ELF-1 (cell line): Measurements from ENCODE around the gene MYL7.
"Not testable (repeated sequence)": the region's sequence is repeated elsewhere in the genome, so short reads cannot be mapped to it uniquely, and the experiment has no call there.

Experiments
- DNase-seq: peaks from one replicate; pipeline ENCODE4 v3.0.0-alpha.2; 2016; ENCODE audit warnings: low read depth, low spot score

The MYL7 gene

DNA sequence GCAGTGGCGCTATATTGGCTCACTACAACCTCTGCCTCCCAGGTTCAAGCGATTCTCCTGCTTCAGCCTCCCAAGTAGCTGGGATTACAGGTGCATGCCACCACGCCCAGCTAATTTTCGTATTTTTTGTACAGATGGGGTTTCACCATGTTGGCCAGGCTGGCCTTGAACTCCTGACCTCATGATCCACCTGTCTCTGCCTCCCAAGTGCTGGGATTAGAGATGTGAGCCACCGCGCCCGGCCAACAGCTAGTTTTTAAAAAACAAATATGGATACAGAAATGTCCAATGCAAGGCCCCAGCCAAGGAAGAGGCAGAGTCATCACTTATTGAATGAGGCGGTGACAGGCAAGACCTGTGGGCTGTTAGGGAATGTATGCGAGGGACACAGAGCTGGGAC is 30.8 kb upstream of the MYL7 start:
- DNase-seq: not testable (repeated sequence)

DNA sequence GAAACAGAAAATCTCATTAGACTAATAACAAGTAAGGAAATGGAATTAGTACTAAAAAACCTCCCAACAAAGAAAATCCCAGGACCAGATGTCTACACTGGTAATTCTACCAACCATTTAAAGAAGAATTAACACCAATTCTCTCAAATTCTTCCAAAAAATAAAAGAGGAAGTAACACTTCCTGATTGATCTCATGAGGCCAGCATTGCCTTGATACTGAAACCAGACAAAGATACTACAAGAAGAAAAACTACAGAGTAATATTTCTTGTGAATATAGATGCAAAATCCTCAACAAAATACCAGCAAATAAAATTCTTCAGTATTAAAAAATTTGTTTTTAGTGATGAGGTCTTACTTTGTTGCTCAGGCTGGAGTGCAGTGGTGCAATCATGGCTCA is 26.8 kb upstream of the MYL7 start:
- DNase-seq: no peak

DNA sequence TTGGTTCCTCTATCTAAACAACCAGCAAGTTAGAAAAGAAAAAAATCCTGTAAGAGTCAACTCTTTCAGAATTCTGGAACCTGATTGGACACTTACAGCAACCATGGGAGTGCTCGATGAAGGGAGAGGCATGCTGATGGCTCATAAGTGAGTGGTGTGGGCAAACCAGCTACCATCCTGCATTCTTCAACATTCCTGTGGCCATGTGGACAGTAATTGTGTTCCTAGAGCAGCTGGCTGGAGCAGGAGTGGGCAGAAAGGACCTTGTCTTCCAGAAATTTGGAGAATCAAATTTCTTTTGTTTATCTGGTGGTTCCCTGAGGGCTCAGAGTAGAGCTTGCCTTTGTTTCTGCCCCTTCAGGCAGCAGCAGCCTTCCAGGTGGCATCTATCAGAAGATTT is 22.5 kb upstream of the MYL7 start:
- DNase-seq: peak; percentile 69

DNA sequence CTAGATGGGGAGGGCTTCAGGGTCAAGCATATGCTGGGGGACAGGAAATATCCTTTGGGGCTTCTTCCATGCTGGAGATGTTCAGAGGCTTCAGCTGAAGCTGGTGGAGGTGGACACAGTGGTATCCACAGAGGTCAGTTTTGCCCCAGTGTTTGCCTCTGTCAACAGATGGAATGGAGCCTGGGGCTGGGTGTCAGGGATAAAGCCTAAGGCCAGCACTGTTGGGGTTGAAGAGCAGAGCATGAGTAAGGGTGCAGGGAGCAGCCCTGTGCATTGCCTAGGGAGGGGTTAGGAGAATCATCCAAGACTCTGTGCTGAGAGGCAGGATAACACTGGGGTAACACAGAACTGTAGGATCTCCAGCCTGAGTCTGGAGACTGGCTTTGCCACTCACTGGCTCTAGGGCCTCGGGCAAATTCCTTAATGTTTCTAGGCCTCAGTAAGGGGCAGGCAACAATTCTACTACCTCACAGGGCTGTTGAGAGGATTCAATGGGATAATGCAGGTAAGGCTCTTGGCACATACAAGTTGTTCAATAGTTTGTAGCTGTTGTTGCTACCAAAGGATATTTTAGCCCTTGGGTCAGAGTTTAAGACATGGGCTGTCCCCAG is 21.8 kb upstream of the MYL7 start:
- DNase-seq: peak; percentile 69

DNA sequence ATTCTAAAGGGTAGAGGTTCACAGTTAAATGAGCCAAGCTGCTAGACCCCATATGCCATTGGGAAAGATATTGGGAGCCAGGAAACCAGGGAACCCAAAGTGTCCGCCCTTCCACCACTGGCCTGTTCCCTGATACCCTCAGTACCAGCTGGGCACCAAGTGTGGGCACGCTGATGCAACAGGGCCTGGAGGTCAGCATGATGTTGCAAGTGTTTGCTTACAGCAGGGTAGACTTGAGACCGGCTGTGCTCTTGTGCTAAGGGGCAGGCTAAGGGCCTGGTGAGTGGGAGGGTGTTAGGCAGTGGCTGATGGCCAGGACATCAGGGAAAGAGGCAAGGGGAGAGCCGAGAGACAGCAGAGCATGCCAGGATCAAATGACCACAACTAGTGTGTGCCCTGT is 21.0 kb upstream of the MYL7 start:
- no peak for DNase-seq

DNA sequence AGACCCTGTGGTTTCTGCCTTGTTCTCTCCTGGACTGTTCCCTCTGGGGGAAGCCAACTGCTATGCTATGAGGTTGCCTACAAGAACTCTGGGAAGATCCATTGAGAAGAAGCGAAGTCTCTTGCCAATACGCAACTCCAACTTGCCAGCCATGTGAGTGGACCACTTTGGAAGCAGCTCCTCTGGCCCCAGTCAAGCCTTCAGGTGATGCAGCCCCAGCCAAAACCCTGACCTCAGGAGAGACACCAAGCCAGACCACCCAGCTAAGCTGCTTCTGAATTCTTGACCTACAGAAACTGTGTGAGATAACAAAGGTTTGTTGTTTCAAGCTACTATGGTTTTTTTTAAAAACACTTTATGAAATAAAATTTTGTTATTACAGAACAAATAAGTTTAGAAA is 20.2 kb upstream of the MYL7 start:
- DNase-seq: no peak

DNA sequence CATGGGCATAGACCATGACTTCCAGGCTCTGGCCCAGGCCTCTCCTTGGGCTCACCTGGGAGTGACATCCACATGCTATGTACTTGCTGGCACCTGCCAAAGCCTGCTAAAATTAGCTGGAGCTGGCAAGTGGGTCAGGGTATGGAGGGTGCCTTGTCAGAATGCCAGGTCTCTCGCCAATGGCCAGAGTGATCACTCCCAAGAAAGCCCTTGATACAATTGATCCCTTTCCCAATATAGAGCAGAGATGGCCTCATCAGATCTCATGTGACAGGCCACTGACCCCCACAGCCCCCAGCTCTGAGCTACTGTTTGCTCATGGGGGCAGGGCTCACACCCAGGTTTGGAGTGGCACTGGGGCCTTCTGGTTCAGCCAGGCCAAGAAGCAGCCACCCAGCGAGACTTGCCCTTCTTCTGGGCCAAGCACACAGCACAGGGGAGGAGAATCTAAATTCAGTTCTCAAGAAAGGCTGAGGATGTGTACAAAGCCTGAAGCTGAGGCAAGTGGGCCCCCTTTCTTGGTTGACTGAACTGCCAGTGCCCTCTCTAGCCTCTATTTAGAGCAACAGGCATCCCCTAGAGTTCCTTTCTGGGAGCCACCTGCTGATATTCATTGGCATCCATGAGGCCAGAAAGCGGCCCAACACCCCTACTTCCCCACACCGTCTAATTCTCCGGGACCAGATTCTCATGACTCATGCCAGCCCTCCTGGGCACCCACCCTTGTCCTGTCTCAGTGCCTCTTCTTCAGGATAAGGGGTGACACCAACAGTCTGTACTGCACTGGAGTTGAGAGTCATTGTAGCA is 18.9 kb upstream of the MYL7 start:
- DNase-seq: no peak

DNA sequence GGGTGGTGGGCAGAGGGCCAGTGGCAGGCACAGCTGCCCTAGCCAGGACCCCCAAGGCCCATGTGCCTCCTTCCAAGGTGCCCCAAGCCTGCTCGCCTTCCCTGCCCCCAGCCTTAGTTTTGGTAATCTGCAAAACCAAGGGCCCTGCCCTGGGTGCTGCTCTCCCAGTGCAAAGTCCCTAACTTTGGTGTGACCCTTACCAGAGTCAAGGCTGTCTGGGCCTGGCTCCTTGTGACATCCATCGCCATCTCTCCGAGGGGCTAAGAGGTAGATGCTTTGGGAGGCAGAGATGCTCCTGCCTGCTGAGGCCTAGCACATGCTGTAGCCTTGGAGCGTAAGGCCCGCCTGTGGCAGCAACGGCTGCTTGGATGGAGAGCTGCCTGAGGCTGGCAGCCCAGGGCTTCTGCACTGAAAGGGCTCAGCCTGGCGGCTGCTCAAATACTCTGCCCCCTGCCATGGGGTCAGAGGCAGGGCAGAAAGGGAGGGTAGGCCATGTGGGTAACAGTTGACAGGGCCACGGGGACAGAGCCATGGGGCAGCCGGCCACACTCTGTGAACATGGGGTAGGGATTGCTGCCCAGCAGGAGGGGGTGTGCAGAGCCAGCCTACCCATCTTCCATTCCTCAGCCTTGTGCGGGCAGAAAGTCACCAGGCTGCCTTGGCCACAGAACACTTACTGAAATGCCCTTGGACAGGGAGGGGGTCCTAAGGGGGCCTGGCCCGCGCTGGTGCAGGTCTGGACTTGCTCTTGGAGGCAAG is 17.9 kb upstream of the MYL7 start:
- no peak for DNase-seq

DNA sequence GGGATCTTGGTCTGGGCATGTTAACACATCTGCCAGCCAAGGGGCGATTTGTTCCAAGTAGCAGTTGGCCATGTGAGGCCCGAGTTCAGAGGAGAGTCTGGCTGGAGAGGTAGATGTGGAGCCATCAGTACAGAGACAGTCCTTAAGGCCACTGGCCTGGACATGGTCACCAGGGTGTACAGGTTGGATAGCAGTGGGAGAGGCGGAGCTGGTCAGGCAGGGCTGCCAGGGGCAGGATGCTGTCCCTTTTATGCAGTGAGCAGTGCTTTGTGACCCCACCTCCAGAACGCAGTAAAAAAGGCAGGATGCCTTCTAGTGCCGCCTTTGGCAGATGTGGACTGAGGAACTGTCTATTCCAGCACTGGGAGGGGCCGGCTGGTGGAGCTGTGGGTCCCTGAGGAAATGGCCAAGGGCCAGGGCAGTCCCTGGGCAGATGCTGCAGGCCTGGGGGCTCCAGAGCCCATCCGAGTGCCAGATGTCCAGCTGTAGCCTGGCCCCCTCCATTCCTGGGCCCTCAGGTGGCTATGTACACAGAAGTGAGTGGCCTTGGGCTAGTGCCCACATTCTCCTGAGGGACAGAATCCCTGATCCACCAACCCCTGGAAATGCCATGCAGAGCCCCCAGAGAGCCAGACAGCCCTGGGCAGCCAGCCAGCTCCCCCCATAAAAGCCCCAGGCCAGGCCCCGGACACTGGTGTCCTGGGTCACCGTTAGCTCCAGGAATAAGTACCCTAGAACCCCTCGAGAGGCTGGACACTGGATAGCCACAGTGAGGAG is 17.2 kb upstream of the MYL7 start:
- DNase-seq: no peak

DNA sequence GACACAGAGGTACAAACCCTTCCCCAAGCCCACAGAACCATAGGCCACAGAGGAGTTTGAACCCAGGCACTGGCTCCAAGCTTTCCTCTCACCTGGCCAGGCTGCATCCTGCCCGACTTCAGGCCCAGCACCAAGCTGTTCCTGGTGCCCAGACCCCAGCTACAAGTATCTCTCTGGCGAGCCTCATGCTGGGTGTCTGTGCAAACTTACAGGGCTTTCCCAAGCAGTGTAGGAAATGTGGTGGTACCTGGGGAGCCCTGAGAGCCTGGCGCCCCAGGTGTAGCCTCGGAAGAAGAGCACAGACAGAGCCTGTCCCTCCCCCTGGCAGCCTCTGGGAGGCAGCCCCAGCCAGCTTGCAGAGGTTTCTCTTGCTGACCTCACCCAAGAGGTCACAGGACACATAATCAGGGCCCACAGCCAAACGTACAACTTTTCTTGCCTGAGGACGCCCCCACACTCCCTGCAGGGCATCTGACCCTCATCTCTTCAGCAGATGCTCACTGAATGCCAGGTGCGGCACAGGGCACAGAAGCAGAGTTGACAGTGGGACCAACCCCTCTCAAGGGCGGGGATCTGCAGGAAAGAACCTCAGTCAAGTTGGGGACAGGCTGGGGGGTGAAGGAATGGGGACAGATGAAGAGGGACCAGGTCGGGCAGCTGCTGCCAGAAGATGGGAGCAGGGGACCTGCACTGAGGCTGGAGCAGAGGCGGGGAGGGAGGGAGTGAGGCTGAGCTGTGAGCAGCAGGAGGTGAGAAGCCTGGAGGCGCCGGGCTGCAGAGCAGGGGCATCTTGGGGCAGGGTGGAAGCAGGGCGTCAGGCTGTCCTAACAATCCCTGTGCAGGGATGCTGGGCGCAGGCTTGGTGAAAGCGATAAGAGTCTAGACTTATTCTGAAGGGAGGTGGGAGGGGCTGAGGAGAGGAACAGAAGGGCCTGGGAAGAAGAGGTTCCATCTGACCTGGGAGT is 16.3 kb upstream of the MYL7 start:
- DNase-seq: no peak

DNA sequence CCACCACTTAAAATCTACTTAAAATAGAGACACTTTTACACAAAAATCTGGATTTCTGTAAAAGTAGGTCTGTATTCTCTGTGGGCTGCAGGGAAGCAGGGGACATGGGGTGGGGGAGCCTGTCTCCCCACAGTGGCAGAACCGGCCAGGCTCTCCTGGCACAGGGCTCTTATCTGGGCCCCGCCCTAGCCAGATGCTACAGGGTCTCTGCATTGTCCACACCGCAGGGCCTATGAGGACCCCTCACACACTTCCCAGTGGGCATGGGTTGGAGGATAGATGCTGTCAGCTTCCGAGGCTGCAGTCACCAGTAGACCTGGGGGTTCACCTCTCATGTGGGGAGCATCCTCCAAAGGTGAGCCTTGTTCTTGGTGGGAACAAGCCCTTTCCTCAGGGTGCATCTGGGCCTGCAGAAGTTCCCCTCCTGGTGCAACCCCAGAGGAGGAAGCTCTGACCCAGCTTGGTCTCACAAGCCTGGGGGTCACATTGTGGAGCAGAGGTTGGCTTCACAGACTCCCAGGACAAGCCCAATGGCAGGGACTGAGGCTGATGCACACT is 15.4 kb upstream of the MYL7 start:
- DNase-seq: no peak

DNA sequence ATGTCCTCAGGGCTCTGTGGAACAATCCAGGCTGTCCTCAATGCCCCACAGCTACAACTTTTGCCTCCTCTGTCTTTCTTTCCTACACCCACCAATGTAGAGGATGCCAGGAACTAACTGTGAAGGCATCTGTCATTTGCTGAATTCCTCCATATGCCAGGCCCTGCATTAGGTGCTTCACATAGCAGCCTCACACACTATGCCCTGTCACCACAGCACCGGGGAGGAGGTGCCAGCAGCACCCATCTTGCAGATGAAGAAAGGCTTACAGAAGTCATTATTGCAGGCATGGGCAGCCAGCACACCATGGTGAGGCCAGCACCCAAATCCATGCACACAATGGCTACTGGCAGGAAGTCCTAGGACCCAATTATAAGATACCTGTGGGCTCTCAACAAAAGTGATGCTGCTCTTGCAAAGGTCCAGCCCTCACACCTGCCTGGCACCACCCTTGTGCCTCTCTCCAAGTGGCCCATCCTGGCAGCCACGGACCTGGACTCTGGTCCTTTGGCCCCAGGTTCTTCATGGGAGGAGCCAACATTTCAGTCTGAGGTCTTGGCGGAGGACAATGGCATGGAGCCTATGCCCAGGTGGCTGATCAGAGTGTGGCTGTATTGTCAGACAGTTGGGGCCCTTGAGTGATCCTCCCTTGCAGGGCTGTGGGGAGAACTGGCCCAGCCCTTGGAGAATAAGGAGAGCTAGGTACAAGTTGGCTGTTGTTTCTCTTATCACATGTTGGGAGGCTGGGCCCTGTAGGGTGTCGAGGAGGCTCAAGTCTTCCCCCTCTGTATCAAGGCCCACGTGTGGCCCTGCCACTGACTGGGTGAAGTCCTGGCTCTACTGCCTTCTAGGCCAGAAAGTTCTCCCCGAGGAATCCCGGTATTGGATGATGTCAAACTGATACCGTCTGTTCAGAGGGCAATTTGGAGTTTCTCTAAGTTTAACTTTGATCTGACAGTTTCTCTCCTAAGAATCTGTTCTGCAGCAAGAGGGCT is 14.4 kb upstream of the MYL7 start:
- DNase-seq: no peak

DNA sequence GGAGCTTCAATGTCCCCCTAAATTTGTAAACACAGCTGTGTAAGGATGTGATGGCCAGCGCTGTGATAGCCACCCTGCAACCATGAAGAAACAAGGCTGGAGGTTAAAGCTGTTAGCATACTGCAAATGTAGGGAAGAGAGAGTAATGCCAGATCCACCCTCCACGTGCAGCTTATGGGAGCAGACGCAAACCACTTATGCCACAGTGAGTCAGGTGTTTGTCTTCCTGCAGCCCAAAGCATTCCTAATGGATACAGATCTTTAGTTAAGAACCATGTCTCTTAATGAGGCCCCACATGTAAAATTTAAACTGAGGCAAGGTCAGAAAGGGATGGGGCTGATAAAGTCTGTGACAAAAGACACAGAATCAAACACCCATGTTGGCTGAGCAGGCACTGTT is 13.6 kb upstream of the MYL7 start:
- DNase-seq: no peak

DNA sequence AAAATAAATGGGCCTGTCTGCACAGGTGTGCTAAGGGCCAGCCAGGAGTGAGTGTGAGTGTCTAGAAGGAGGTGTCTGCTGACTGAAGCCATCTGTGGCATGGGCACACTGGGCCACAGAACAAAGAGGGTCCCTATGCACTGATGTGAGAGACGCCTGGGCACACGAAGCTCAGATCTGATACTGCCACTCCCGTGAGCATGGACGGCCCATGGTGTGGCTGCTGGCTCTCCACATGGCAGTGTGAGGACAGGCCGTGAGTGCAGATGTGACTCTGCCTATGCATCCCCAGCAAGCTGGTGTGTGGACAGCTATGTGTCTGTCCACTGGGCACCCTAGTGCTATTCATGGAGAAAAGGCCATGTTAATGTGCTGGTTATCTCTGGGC is 12.8 kb upstream of the MYL7 start:
- no peak for DNase-seq

DNA sequence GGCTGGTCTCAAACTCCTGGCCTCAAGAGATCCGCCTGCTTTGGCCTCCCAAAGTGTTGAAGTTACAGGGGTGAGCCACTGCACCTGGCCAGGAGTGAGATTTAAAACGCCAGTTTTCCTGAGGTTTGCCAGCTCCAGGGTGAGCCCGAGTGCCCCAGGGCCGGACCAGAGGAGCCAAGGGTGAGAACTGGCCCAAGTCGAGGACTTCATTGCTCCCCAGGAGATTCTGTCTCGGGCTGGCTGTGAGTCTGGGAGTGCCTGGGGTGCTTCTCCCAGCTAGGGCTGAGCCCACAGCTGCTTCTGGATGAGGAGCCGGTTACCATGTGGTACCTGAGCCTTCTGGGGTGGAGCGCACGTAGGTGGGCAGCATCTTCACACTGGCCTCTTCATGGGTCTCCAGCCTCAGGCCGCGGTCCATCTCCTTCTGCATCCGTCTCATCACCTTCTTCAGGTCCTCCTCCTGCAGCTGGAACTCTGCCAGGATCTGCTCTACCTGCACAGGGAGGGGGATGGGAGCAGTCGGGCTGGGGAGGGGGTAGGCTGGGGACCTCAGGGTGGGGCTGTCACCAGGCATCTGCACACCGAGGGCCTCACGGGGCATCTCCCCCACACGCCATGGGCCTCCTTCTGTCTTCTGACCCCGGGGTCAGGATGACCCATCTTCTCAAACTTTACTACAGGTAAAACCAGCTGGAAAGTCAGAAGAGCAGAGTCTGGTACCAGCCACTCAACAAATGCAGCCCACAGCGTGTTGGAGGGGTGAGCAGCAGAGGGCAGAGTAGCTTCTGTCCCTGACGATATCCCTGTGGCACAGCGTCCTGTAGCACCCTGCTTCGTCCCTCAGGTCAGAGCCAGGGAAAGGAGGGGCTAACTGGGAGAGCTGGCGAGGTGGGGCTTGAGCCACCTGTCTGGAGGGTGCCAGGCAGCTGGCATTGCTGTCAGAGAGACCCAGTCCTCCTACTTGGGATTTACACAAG is 12.1 kb upstream of the MYL7 start:
- no peak for DNase-seq

DNA sequence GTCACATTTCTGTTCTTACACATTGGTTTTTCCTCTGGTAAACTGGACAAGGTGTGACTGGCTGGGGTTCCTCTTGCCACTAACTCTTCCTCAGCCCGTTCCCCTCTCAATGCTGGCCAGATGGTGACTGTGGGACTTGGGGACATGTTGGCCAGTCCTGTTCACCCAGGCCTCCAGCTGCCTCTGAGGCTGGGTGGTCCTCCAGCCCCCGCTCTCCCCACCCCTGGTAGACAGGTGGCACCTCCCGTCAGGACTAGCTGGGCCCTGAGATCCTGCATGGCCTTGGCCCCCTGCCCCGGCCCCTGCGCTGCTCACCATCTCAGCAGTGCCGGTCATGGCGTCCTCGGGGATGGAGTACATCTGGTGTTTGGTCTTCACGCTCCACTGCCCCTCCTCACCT is 10.8 kb upstream of the MYL7 start:
- no peak for DNase-seq

DNA sequence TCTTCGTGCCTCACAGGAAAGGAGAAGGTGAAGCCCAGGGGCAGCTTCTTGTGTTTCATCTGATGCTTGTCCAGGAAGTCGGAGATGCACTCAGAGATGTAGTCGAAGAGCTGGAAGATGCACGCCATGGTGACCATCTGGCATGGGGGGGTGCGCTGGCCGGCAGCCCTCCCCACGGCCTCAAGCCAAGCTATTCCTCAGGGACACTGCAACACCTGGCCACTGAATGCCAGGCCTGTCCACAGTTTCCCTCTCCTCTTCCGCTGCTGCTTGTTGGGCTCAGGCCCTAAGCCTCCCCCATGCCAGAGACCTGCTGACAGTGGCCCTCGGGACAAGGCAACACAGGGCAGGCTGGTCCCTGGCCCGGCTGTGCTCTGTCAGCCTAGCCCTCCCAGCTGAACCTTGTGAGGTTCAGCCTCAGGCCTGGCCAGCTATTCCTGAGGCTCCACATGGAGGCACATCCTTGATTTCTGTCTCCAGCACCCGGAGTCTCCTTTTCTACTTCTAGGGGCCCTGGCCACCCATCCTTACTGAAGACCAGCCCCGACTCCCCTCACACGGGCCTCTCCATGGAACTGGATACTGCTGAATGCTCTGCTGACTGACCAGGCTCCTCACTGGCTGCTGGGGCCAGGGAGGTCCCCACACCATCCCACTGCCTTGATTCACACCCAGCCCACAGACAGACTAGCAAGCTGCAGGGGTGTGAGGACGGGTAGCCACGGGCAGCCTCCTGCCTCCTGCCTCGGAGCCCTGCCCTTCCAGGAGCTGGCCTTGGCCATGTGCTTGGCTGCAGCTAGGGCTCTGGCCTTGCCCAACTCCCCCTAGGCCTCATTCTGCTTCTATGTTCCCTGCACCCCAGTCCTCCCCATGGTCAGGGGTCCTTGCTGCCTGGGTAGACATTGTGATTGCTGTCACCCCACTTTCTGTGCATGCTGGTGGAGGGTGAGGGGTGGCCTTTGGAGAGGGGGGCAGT is 10.1 kb upstream of the MYL7 start:
- no peak for DNase-seq
